Mammary epithelial cell (primary cell): Measurements from ENCODE around the gene HIPK1.

Source experiments
- CTCF ChIP-seq, 2 donors: IDR thresholded peaks in 1 of 2; conservative IDR thresholded peaks in 1 of 2; 2 replicates each; pipeline ENCODE4 v1.5.1; 2011 to 2012; ENCODE audit warnings: inconsistent platforms in 2 of 2, low read length in 2 of 2, mild to moderate bottlenecking in 2 of 2, control low read depth in 1 of 2, low read depth in 1 of 2; ENCODE audit not compliant: insufficient read depth in 1 of 2; ENCODE audit errors: extremely low read depth in 1 of 2
- EZH2 ChIP-seq: IDR thresholded peaks from 2 replicates; pipeline ENCODE4 v1.6.1; 2012; ENCODE audit warnings: low read length, inconsistent platforms, borderline replicate concordance

GRCh38 chr1:113991467-113991997 is 62.4 kb downstream of the HIPK1 start:
- TF ChIP-seq EZH2 (no peak), CTCF (conservative IDR thresholded peaks at IDR 0.05 in 1 of 2, IDR thresholded peaks at IDR 0.05 in 1 of 2; ENCODE audit: extremely low read depth in 1 of 2, insufficient read depth in 1 of 2, low read depth in 1 of 2, low read length in 2 of 2) (no peak)
